ENCODE measurements around the gene ACTN1. TPM values are rescaled to one million over a fixed set of nuclear protein-coding genes. Genes with fewer than 3 reads are reported as not detected.

The ACTN1 gene
- total and polyA plus RNA-seq, 10 of the 15 experiments (the other 5 are each of a cell fraction or from before 2014, with no cell fraction given), result 0.14 to 39.4 (median 2.6) TPM

DNA sequence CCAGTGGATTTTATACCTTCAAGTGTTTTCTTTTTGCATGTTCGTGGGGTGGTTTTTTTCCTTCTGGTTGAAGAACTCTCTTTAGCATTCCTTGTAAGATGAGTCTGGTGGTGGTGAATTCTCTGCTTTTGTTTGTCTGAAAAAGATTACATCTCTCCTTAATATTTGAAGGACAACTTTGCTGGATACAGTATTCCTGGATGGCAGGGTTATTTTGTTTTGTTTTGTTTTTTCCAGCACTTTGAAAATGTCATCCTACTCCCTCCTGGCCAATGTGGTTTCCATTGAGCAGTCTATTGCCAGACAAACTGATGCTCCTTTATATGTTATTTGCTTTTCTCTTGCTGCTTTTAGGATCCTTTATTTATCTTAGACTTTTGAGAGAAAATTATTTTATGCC lies 143.0 kb downstream of the ACTN1 start:
- CTCF ChIA-PET, result no interaction called here
- peaks cover 10% of the 10 kb centered on the region; the same call in 1 of the 2 replicates for H3K4me1 ChIP-seq (ENCODE audit: control insufficient read depth, insufficient read depth, low read length)
- SMC1A ChIA-PET (ENCODE audit: uncharacterized antibody, unreplicated experiment), result no interaction called here

More for the DNA sequence above, 143.0 kb downstream of the ACTN1 start:
- Histone ChIP-seq H3K79me2 (ENCODE audit: control insufficient read depth, insufficient read depth, low read length) (no peaks in the 10 kb centered on the region), H4K20me1 (ENCODE audit: control insufficient read depth, insufficient read depth) (no peaks in the 10 kb centered on the region), H3K4me3 (no peak overlapping the region), H3K4me2 (ENCODE audit: control insufficient read depth, insufficient read depth) (no peak overlapping the region), H3K27me3 (replicated peaks in 1 of 2; ENCODE audit: control insufficient read depth in 2 of 2, insufficient read depth in 2 of 2, low read length in 1 of 2) (no peaks in the 10 kb centered on the region), H3K9me3 (replicated peaks; ENCODE audit: control insufficient read depth, insufficient read depth, low read length) (peaks cover 5% of the 10 kb centered on the region; the same call in 2 of the 3 replicates), H2AFZ (ENCODE audit: control insufficient read depth, low read depth, low read length) (no peak overlapping the region), H3K27ac (ENCODE audit: control insufficient read depth, insufficient read depth) (no peak overlapping the region), H3K9ac (ENCODE audit: control insufficient read depth, insufficient read depth, low read length) (no peak overlapping the region), H3K36me3 (ENCODE audit: control insufficient read depth in 2 of 2, insufficient read depth in 2 of 2, low read length in 1 of 2) (no peaks in the 10 kb centered on the region)
- FAIRE-seq (no peak), DNase-seq (ENCODE audit: low read depth, low spot score) (no peak), ATAC-seq (no peak)
- no TSS peak for BruUV-seq (replicated peaks)
- TF ChIP-seq CBX5 (IDR thresholded peaks at IDR 0.05; ENCODE audit: low read depth), result 0 out of 2 replicates have a peak, but pooled peaks have one; percentile 39
- TF ChIP-seq, protein P1, sequence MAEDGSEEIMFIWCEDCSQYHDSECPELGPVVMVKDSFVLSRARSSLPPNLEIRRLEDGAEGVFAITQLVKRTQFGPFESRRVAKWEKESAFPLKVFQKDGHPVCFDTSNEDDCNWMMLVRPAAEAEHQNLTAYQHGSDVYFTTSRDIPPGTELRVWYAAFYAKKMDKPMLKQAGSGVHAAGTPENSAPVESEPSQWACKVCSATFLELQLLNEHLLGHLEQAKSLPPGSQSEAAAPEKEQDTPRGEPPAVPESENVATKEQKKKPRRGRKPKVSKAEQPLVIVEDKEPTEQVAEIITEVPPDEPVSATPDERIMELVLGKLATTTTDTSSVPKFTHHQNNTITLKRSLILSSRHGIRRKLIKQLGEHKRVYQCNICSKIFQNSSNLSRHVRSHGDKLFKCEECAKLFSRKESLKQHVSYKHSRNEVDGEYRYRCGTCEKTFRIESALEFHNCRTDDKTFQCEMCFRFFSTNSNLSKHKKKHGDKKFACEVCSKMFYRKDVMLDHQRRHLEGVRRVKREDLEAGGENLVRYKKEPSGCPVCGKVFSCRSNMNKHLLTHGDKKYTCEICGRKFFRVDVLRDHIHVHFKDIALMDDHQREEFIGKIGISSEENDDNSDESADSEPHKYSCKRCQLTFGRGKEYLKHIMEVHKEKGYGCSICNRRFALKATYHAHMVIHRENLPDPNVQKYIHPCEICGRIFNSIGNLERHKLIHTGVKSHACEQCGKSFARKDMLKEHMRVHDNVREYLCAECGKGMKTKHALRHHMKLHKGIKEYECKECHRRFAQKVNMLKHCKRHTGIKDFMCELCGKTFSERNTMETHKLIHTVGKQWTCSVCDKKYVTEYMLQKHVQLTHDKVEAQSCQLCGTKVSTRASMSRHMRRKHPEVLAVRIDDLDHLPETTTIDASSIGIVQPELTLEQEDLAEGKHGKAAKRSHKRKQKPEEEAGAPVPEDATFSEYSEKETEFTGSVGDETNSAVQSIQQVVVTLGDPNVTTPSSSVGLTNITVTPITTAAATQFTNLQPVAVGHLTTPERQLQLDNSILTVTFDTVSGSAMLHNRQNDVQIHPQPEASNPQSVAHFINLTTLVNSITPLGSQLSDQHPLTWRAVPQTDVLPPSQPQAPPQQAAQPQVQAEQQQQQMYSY (CRISPR knock-in tag; IDR thresholded peaks at IDR 0.05), result no peak
- in situ Hi-C loops (cut with MboI), result no loop called here
- POLR2A ChIA-PET, result no interaction called here
- RAD21 ChIA-PET (ENCODE audit: unreplicated experiment), result no interaction called here
- intact Hi-C loops (cut with micrococcal nuclease; ENCODE audit: unreplicated experiment), result no loop called here
- WGBS (ENCODE audit: insufficient coverage, insufficient replicate concordance, low lambda C conversion rate, missing lambda C conversion rate), result 31% methylated on average over 1 of the region's 1 CpG

All from GM12878 (cell line).